H7 (cell line): ENCODE data around the gene HAO1. TPM values are rescaled to one million over a fixed set of nuclear protein-coding genes. Genes with fewer than 3 reads are reported as not detected.

Experiments
- DNase-seq: peaks from one replicate; pipeline ENCODE4 v3.0.0; 2012
- H3K27me3 ChIP-seq: 2 replicates; pipeline ENCODE4 v1.6.0; 2011; ENCODE audit warnings: mild to moderate bottlenecking, low read length; ENCODE audit not compliant: control insufficient read depth, insufficient read depth
- H3K36me3 ChIP-seq: replicated peaks from 2 replicates; pipeline ENCODE4 v1.5.1; 2011; ENCODE audit warnings: low read length; ENCODE audit not compliant: control insufficient read depth, insufficient read depth
- H3K4me3 ChIP-seq: 2 replicates; pipeline ENCODE4 v1.5.1; 2011; ENCODE audit warnings: low read depth, mild to moderate bottlenecking, control low read depth, low read length, moderate library complexity; ENCODE audit not compliant: insufficient read depth
- total RNA-seq: library from RNA; depleted of rRNA; stranded (reverse); fragments of >200 nt; shearing (Covaris generic); gene quantifications from 2 replicates; pipeline ENCODE4 v1.2.3, GENCODE V29; 2014

HAO1 gene
- total RNA-seq, 1 experiment from 2014 or later = not detected

DNA sequence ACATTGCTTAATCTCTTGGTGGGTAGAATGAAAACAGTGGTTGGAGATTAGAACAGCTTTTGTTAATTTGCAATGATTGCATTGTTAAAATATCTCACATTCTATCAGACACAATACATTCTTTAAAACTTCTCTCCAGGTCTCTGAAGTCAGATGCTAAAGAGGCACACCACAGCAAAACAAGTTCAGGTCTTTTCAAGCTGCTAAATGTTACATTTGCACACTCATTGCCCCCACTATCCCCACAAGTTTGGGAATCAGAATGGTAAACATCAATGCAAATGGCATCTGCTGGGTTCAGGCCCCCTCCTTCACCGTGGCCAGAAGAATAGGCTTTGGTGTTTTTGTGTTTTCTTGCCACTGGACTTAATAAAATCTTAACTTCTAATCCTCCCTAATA is 10.1 kb upstream of the HAO1 start:
- Histone ChIP-seq H3K36me3 (no peaks in the 10 kb centered on the region), H3K4me3 (no peak overlapping the region), H3K27me3 (no peaks in the 10 kb centered on the region)
- DNase-seq = no peak

DNA sequence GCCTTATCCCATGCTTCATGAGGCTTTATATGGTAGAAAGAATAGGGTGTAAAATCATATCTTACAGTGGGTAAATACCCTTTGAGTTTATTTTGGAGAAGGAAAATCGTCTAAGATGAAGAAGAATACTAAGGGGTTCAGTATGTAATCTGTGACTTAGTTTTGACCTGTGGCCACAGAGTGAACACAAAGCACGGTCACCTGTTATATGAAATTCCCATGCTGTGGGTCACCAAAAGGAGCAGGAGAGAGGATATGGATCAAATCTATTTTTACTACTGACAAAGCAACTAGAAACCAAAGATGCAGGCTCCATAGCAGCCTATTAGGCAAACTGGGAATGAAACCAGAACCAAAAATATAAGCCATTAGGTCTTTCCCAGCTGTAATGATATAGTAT is 3.6 kb upstream of the HAO1 start:
- H3K36me3 ChIP-seq = no peaks in the 10 kb centered on the region
- H3K27me3 ChIP-seq = no peaks in the 10 kb centered on the region
- H3K4me3 ChIP-seq = no peak overlapping the region
- DNase-seq = no peak

GRCh38 chr20:7939663-7940062 is 595 bp downstream of the HAO1 start:
- no peak for DNase-seq
- Histone ChIP-seq H3K27me3 (no peaks in the 10 kb centered on the region), H3K36me3 (no peaks in the 10 kb centered on the region), H3K4me3 (no peak overlapping the region)

GRCh38 chr20:7938058-7938457 is 2.2 kb downstream of the HAO1 start:
- H3K36me3 ChIP-seq = no peaks in the 10 kb centered on the region
- DNase-seq = no peak
- no peak overlapping the region for H3K4me3 ChIP-seq

DNA sequence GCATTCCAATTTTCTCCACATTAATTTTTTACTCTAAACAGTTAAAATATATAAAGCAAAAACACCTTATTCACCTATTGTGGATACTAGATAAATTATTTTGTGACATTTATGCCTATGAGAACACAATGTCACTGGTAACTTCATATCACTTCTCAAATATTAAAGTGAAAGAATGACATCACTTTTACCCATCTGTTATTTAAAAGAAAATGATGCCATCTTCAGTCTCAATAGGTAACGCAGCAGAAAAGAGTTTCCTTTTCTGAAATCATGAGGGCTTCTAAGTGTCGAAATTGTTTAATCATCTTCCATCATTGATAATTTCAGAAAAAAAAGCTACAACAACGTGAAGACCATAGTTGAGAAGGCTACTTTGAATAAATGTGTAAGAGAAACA is 2.9 kb downstream of the HAO1 start:
- DNase-seq = no peak
- Histone ChIP-seq H3K4me3 (no peak overlapping the region), H3K27me3 (no peaks in the 10 kb centered on the region), H3K36me3 (no peaks in the 10 kb centered on the region)

More at GRCh38 chr20:7938058-7938457, 2.2 kb downstream of the HAO1 start:
- no peaks in the 10 kb centered on the region for H3K27me3 ChIP-seq

- Histone ChIP-seq H3K27me3 (no peaks in the 10 kb centered on the region), H3K36me3 (no peaks in the 10 kb centered on the region), H3K4me3 (no peak overlapping the region)
- no peak for DNase-seq
Measured at GRCh38 chr20:7935027-7935551, 5.2 kb downstream of the HAO1 start.

DNA sequence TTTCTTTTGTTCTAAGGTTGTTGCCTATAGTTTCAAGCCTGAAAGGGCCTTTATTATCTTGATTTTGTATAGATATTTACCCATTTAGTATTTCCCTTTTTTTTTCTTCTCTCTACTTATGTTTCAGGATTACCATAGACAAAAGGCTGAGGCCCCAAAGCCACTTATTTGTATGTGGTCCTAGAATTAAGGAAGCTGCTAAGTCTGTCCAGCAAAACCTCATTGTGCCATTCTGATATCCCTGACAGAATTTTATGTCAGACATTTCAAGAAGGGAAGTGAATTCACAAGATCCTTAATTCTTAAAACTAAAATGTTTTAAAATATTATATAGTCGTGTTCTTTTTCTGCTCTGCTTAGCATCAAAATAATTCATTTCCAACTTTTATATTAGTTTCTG is 6.9 kb downstream of the HAO1 start:
- Histone ChIP-seq H3K36me3 (no peaks in the 10 kb centered on the region), H3K27me3 (no peaks in the 10 kb centered on the region), H3K4me3 (no peak overlapping the region)
- no peak for DNase-seq

DNA sequence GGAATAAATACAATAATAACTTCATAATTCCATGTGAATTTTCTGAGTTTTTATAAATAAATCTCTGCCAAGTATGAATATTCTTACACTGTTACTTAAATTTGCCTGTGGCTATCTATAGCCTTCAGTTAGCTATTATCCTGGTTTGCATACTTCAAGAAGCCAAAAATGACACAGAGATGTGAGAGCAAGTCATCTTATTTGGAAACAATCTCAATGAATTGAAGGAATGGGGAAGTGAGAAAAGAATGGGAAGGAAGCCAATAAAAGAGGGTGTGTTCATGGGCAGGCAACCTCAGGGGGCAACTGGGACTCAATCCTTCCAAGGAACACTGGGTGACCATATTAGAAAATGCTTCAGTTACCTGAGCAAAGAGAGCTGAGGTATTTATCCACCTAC is 9.9 kb downstream of the HAO1 start:
- Histone ChIP-seq H3K36me3 (no peaks in the 10 kb centered on the region), H3K4me3 (no peak overlapping the region), H3K27me3 (no peaks in the 10 kb centered on the region)
- DNase-seq = no peak

DNA sequence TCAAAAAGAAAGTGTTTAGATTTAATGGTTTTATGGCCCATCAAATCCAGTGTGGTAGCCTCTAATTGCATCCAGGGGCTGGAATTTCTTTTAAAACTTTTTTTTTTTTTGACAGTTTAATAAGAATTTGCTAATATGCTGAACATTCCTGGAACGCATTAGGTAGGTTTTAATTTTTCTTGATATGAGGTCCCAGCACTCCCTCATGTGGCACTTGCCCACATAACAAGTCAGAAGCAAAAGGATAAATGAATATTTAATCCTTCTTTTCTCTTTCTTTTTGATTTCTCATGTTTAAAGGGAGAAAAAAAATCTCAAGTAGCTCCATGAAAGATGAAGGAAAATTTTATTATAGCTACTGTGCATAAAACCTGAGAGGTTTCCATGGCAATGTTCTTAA is 13.5 kb downstream of the HAO1 start:
- H3K4me3 ChIP-seq = no peak overlapping the region
- no peaks in the 10 kb centered on the region for H3K36me3 ChIP-seq
- DNase-seq = no peak
- no peaks in the 10 kb centered on the region for H3K27me3 ChIP-seq

DNA sequence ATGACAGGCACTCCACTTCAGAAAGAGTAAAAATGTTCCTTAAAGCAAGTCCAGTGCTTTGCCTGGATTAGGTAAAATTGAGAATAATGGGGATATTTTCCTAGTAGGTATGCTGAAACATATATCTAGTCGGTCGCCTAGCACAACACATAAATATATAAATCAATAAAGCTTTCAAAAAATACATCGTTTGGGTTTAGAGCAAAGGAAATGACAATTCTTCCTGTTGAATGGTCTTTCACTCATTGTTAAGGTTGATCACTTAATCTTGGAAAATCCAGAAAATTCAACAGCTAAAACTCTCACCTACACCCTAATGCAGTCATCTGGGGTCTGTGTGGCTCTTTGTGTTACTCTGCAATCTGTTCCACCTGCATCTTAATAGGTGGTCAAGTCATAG is 13.9 kb downstream of the HAO1 start:
- no peak for DNase-seq
- H3K27me3 ChIP-seq = no peaks in the 10 kb centered on the region
- H3K4me3 ChIP-seq = no peak overlapping the region
- no peaks in the 10 kb centered on the region for H3K36me3 ChIP-seq

GRCh38 chr20:7924692-7925091 is 15.6 kb downstream of the HAO1 start:
- no peaks in the 10 kb centered on the region for H3K36me3 ChIP-seq
- H3K4me3 ChIP-seq = no peak overlapping the region
- no peaks in the 10 kb centered on the region for H3K27me3 ChIP-seq
- no peak for DNase-seq

GRCh38 chr20:7916648-7917047 is 23.6 kb downstream of the HAO1 start:
- Histone ChIP-seq H3K4me3 (no peak overlapping the region), H3K36me3 (no peaks in the 10 kb centered on the region), H3K27me3 (no peaks in the 10 kb centered on the region)
- DNase-seq = no peak

DNA sequence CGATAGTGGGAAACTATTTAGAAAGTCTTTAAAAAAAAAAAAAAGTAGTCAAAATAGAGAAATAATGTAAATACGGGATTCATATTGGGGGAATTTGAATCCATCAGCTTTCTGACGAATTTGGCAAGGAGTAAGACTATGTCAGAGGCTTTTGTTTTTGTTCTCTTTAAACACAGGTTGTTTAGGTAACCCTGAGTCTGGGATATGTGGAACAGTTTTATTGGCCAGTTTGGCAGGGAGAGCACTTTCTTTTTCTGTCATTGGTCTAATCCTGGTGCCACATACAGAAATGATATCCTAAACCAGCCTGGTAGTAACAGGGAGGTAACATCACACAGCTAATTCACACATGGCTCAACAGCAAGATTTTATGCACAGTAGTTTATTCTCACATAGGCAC is 27.7 kb downstream of the HAO1 start:
- Histone ChIP-seq H3K4me3 (no peak overlapping the region), H3K36me3 (no peaks in the 10 kb centered on the region), H3K27me3 (no peaks in the 10 kb centered on the region)
- DNase-seq = no peak

- H3K27me3 ChIP-seq = no peaks in the 10 kb centered on the region
Measured at GRCh38 chr20:7911586-7912330, 28.5 kb downstream of the HAO1 start.

GRCh38 chr20:7908905-7909304 is 31.4 kb downstream of the HAO1 start:
- Histone ChIP-seq H3K36me3 (no peaks in the 10 kb centered on the region), H3K4me3 (no peak overlapping the region), H3K27me3 (no peaks in the 10 kb centered on the region)
- DNase-seq = no peak

More at GRCh38 chr20:7911586-7912330, 28.5 kb downstream of the HAO1 start:
- Histone ChIP-seq H3K36me3 (no peaks in the 10 kb centered on the region), H3K4me3 (no peak overlapping the region)
- DNase-seq = no peak

GRCh38 chr20:7903429-7903828 is 36.8 kb downstream of the HAO1 start:
- no peak for DNase-seq
- H3K36me3 ChIP-seq = no peaks in the 10 kb centered on the region
- H3K4me3 ChIP-seq = no peak overlapping the region
- H3K27me3 ChIP-seq = no peaks in the 10 kb centered on the region
